HCT116 (cell line): ENCODE results near the gene TGFBI. TPM values are rescaled to one million over a fixed set of nuclear protein-coding genes. Genes with fewer than 3 reads are reported as not detected.

Experiments
- ATAC-seq: fragments of 200-7000 bp; cut with Tn5 transposase; 2 replicates; pipeline ENCODE4 v1.9.1; 2020; ENCODE audit warnings: mild to moderate bottlenecking, moderate library complexity
- BruUV-seq: library from RNA; stranded (reverse); fragments of 400-500 nt; replicated peaks from 2 replicates; lab custom pipeline; 2021; lab: Mats Ljungman, UMichigan
- CTCF ChIA-PET: fragments of 300-600 bp; sonication (Branson Sonifier 250); formaldehyde crosslinking; loops from one replicate; lab custom pipeline; 2021; ENCODE audit warnings: antibody characterized with exemption; lab: Charles Lee
- POLR2A ChIA-PET: fragments of 300-600, 350-600 bp; sonication (Branson Sonifier 250); formaldehyde crosslinking; loops from one replicate; lab custom pipeline; 2021; ENCODE audit warnings: antibody characterized with exemption; lab: Charles Lee
- RAD21 ChIA-PET, 2 experiments: fragments of 300-600 bp; sonication (Branson Sonifier 250); formaldehyde crosslinking; loops; one replicate each; lab custom pipeline; 2023; ENCODE audit warnings: low total read pairs in 2 of 2; ENCODE audit not compliant: uncharacterized antibody in 2 of 2, unreplicated experiment in 2 of 2, low non-redundant PET in 1 of 2; lab: Charles Lee
- DNase-seq: peaks from one replicate; pipeline ENCODE4 v3.0.0-alpha.2; 2010; ENCODE audit warnings: low read depth, low spot score
- H2AFZ ChIP-seq: fragments of 200-600 bp; shearing (Covaris generic), sonication (generic); 2 replicates; pipeline ENCODE4 v1.6.1; 2017; ENCODE audit warnings: low read depth, mixed run types, mixed read lengths, antibody characterized with exemption, low read length; ENCODE audit not compliant: poor library complexity, severe bottlenecking
- H3K27ac ChIP-seq: 2 replicates; pipeline ENCODE4 v1.5.1; 2012; ENCODE audit warnings: low read depth, low read length
- H3K27me3 ChIP-seq: fragments of 200-600 bp; sonication (generic); 2 replicates; pipeline ENCODE4 v1.6.1; 2016; ENCODE audit warnings: mixed run types, low read length, mixed read lengths; ENCODE audit not compliant: insufficient read depth
- H3K36me3 ChIP-seq, 2 experiments: fragments of 200-500 bp in 1 of 2; fragments of 200-600 bp in 1 of 2; sonication (Bioruptor generic) in 1 of 2; sonication (generic) in 1 of 2; 2 replicates each; pipeline versions ENCODE4 v1.5.1 to v1.6.1; 2014 to 2016; ENCODE audit warnings: low read length in 2 of 2, inconsistent platforms in 1 of 2, mixed read lengths in 1 of 2, mixed run types in 1 of 2; ENCODE audit not compliant: insufficient read depth in 2 of 2, control insufficient read depth in 1 of 2
- H3K4me1 ChIP-seq, 2 experiments: fragments of 200-600 bp in 1 of 2; sonication (generic) in 1 of 2; 2 replicates each; pipeline versions ENCODE4 v1.5.1 to v1.6.1; 2012 to 2017; ENCODE audit warnings: low read length in 2 of 2, inconsistent platforms in 1 of 2, mild to moderate bottlenecking in 1 of 2, mixed read lengths in 1 of 2, mixed run types in 1 of 2, moderate library complexity in 1 of 2; ENCODE audit not compliant: insufficient read depth in 2 of 2, control insufficient read depth in 1 of 2
- H3K4me2 ChIP-seq: fragments of 200-600 bp; sonication (generic); 2 replicates; pipeline ENCODE4 v1.6.1; 2017; ENCODE audit warnings: mixed run types, low read length, mixed read lengths
- H3K4me3 ChIP-seq, 2 experiments: fragments of 200-600 bp in 1 of 2; sonication (generic) in 1 of 2; replicated peaks in 1 of 2; 2 replicates each; pipeline ENCODE4 v1.5.1; 2011 to 2016; ENCODE audit warnings: low read length in 2 of 2, control low read depth in 1 of 2, low read depth in 1 of 2, mild to moderate bottlenecking in 1 of 2, mixed read lengths in 1 of 2, mixed run types in 1 of 2
- H3K79me2 ChIP-seq: fragments of 200-600 bp; sonication (generic); 2 replicates; pipeline ENCODE4 v1.6.1; 2017; ENCODE audit warnings: mild to moderate bottlenecking, mixed run types, low read length, moderate library complexity, mixed read lengths; ENCODE audit not compliant: insufficient read depth
- H3K9ac ChIP-seq: fragments of 200-600 bp; sonication (generic); 2 replicates; pipeline ENCODE4 v1.6.1; 2016; ENCODE audit warnings: low read length, mixed read lengths
- H3K9me2 ChIP-seq: fragments of 200-600 bp; sonication (generic), shearing (Covaris generic); 2 replicates; pipeline ENCODE4 v1.6.1; 2017; ENCODE audit warnings: mixed run types, mild to moderate bottlenecking, moderate library complexity; ENCODE audit not compliant: insufficient read depth
- H3K9me3 ChIP-seq, 2 experiments: fragments of 200-500 bp in 1 of 2; fragments of 200-600 bp in 1 of 2; sonication (Bioruptor generic) in 1 of 2; sonication (generic) in 1 of 2; 2 replicates each; pipeline ENCODE4 v1.6.1; 2014 to 2017; ENCODE audit warnings: low read length in 2 of 2, mixed read lengths in 2 of 2, inconsistent platforms in 1 of 2, low read depth in 1 of 2, mild to moderate bottlenecking in 1 of 2, mixed run types in 1 of 2, moderate library complexity in 1 of 2; ENCODE audit not compliant: control insufficient read depth in 1 of 2, insufficient read depth in 1 of 2
- H4K20me1 ChIP-seq: fragments of 200-600 bp; sonication (generic), shearing (Covaris generic); 2 replicates; pipeline ENCODE4 v1.6.1; 2017; ENCODE audit warnings: mixed run types, mild to moderate bottlenecking, moderate library complexity; ENCODE audit not compliant: insufficient read depth
- CBX3 ChIP-seq: IDR thresholded peaks from 2 replicates; pipeline ENCODE4 v1.6.1; 2012; ENCODE audit warnings: low read depth
- POLR2A ChIP-seq: IDR thresholded peaks from 2 replicates; pipeline ENCODE4 v1.7.0; 2011; ENCODE audit warnings: borderline replicate concordance; ENCODE audit not compliant: insufficient read depth, insufficient read length; ENCODE audit errors: extremely low read depth
- RAD21 ChIP-seq: IDR thresholded peaks from 2 replicates; pipeline ENCODE4 v1.6.1; 2012; ENCODE audit warnings: low read depth, mild to moderate bottlenecking
- SP1 ChIP-seq: IDR thresholded peaks from 2 replicates; pipeline ENCODE4 v1.6.1; 2012; ENCODE audit warnings: low read depth
- SRF ChIP-seq: IDR thresholded peaks from 2 replicates; pipeline ENCODE4 v1.6.1; 2012; ENCODE audit warnings: low read depth
- ZFX ChIP-seq: fragments of 450-650 bp; IDR thresholded peaks from 2 replicates; pipeline ENCODE4 v1.6.1; 2017
- intact Hi-C: fragments of 100-400 bp; cut with micrococcal nuclease; formaldehyde crosslinking; loops from 2 replicates; pipeline ENCODE4 v1.10.0; 2022
- total RNA-seq: library from RNA; stranded (reverse); gene quantifications from one replicate; pipeline ENCODE4 v1.2.1, GENCODE V29; 2021; ENCODE audit not compliant: unreplicated experiment
- TF ChIP-seq, protein P1 (sequence below): IDR thresholded peaks from 2 replicates; pipeline ENCODE4 v1.6.1; 2012

TGFBI gene
- total RNA-seq, 1 experiment from 2014 or later, result 0.64 TPM

DNA sequence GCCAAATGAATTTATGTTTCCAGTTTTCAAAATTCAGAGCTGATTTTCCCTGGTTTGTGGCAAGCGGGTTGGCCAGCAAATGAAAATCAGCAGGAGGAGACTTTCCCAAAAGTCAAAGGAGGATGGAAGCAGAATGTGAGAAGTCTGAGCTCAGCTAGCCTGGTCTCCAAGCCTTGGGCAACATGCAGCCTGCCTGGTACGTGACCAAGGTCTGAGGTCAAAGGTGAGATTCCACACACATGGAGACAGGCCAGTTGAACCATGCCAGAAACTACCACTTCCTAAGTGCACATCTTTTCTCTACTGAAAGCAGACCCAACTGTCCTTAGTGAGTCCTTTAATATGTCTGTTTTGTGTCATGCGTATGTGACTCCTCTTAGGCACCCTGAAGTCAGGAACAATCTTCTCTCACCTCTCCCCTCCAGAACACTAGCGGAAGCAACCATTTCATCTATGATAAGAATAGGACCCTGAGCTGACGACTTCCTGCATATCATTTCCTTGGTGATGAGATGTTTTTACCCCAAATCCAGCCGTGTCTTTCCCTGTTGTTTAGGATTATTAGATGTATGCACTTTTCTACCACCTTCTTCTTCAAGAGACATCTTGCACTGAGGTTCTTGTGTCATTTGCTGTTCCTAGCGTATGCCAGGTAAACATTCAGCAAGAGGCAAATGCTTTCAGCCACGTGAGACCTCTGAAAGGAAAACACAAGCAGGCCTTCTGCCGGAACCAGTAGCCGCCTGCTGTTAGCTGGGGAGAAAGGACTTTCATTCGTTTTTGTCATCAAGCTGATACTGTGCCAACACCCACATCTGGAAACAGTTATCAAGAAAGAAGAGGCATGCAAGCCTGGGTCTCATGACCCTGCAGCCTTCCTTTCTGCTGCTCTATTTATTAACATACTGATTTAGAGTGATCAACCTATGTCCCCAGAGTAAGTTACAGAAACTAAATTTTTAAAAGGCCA lies 9.7 kb upstream of the TGFBI start (continued):
- no peak for TF ChIP-seq SRF
- TF ChIP-seq CBX3, result no peak
- no peak for TF ChIP-seq POLR2A
- TF ChIP-seq, protein P1, sequence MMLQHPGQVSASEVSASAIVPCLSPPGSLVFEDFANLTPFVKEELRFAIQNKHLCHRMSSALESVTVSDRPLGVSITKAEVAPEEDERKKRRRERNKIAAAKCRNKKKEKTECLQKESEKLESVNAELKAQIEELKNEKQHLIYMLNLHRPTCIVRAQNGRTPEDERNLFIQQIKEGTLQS, result no peak
- TF ChIP-seq SP1, result no peak

DNA sequence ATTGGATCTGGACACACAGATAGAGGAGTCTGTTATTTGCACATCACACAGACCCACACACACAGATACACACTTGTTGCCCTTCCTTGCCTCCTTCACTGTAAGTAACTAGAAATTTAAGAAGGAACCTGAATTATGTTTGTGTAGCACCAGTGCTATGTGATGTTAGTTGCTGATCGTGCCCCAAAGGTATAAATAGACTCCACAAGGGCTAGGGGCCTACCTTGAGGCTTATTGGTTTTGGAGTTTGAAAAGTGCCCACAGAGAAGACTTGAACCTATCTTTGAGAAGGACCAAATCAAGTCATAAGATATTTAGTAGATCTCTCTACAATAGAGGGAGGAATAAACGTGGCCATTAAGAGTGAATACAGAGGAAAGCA lies 8.8 kb upstream of the TGFBI start:
- Histone ChIP-seq H3K4me2 (peak overlapping the region; percentile 76), H3K79me2 (no peaks in the 10 kb centered on the region)
- TF ChIP-seq RAD21 (no peak), ZFX (no peak)
- TF ChIP-seq, all 23 proteins: peak for 0
- ChIA-PET POLR2A (no interaction called here), RAD21 (no interaction called here), CTCF (no interaction called here)
- intact Hi-C loops, result no loop called here
- H3K9me2 ChIP-seq, result no peaks in the 10 kb centered on the region
- no peak overlapping the region for H3K9ac ChIP-seq
- no peak overlapping the region for H3K27ac ChIP-seq
- ATAC-seq, result no peak
- no TSS peak for BruUV-seq
- H2AFZ ChIP-seq, result no peak overlapping the region
- H3K4me1 ChIP-seq, result peaks cover 26 to 46% of the 10 kb centered on the region in 2 experiments
- no peak for DNase-seq
- H3K9me3 ChIP-seq, result no peaks in the 10 kb centered on the region
- peaks cover 55% of the 10 kb centered on the region for H3K27me3 ChIP-seq
- H4K20me1 ChIP-seq, result no peaks in the 10 kb centered on the region
- no peaks in the 10 kb centered on the region for H3K36me3 ChIP-seq
- peak overlapping the region in 1 of 2 experiments; percentile 44; a peak in 2 of 4 replicates for H3K4me3 ChIP-seq
